MM.1S (cell line): Measurements from ENCODE around the gene CACNG6.

Experiments used
- DNase-seq: peaks from one replicate; pipeline ENCODE4 v3.0.0-alpha.2; 2015
- H2AFZ ChIP-seq: fragments of 300-600 bp; sonication (generic); 2 replicates; pipeline ENCODE4 v1.6.0; 2016; ENCODE audit warnings: antibody characterized with exemption, low read length
- H3F3A ChIP-seq: fragments of 300-600 bp; sonication (generic); 2 replicates; pipeline ENCODE4 v1.6.1; 2016; ENCODE audit warnings: mild to moderate bottlenecking, antibody characterized with exemption, low read length, moderate library complexity, mixed read lengths; ENCODE audit not compliant: insufficient read depth
- H3K27ac ChIP-seq: fragments of 300-600 bp; sonication (generic); 2 replicates; pipeline ENCODE4 v1.5.1; 2016; ENCODE audit warnings: mild to moderate bottlenecking, low read length
- H3K27me3 ChIP-seq: fragments of 300-600 bp; sonication (generic); replicated peaks from 2 replicates; pipeline ENCODE4 v1.6.0; 2016; ENCODE audit warnings: low read length; ENCODE audit not compliant: insufficient read depth
- H3K36me3 ChIP-seq: fragments of 300-600 bp; sonication (generic); replicated peaks from 2 replicates; pipeline ENCODE4 v1.6.1; 2016; ENCODE audit warnings: mild to moderate bottlenecking, low read length, mixed read lengths; ENCODE audit not compliant: insufficient read depth
- H3K4me1 ChIP-seq: fragments of 300-600 bp; sonication (generic); 2 replicates; pipeline ENCODE4 v1.6.1; 2016; ENCODE audit warnings: low read length, mixed read lengths
- H3K4me2 ChIP-seq: fragments of 300-600 bp; sonication (generic); 2 replicates; pipeline ENCODE4 v1.6.0; 2016; ENCODE audit warnings: low read depth, low read length
- H3K4me3 ChIP-seq: fragments of 300-600 bp; sonication (generic); 2 replicates; pipeline ENCODE4 v1.5.1; 2016; ENCODE audit warnings: low read length, mixed read lengths
- H3K79me2 ChIP-seq: fragments of 300-600 bp; sonication (generic); 2 replicates; pipeline ENCODE4 v1.6.1; 2016; ENCODE audit warnings: mixed run types, low read length, mixed read lengths
- H3K9ac ChIP-seq: fragments of 300-600 bp; sonication (generic); 2 replicates; pipeline ENCODE4 v1.6.1; 2016; ENCODE audit warnings: low read length, mixed read lengths
- H3K9me2 ChIP-seq: fragments of 300-600 bp; sonication (generic); replicated peaks from 2 replicates; pipeline ENCODE4 v1.6.1; 2016; ENCODE audit warnings: mild to moderate bottlenecking, low read length, mixed read lengths; ENCODE audit not compliant: insufficient read depth
- H3K9me3 ChIP-seq: fragments of 300-600 bp; sonication (generic); replicated peaks from 2 replicates; pipeline ENCODE4 v1.6.1; 2016; ENCODE audit warnings: mild to moderate bottlenecking, low read length, mixed read lengths; ENCODE audit not compliant: insufficient read depth
- H4K20me1 ChIP-seq: fragments of 300-600 bp; sonication (generic); 2 replicates; pipeline ENCODE4 v1.6.1; 2016; ENCODE audit warnings: mild to moderate bottlenecking, low read length, moderate library complexity, mixed read lengths; ENCODE audit not compliant: insufficient read depth
- EZH2 ChIP-seq: fragments of 300-600 bp; sonication (generic); optimal IDR thresholded peaks from 2 replicates; pipeline ENCODE3; 2017; ENCODE audit warnings: low read depth, mild to moderate bottlenecking, antibody characterized with exemption, low read length, mixed read lengths
- EZH2phosphoT487 ChIP-seq: fragments of 300-600 bp; sonication (generic); IDR thresholded peaks from 2 replicates; pipeline ENCODE4 v1.6.1; 2018; ENCODE audit warnings: antibody characterized with exemption, low read length
- TF ChIP-seq, protein P1 (sequence below): fragments of 300-600 bp; sonication (generic); IDR thresholded peaks from 2 replicates; pipeline ENCODE4 v1.5.1; 2016; ENCODE audit warnings: antibody characterized with exemption, low read length, mixed read lengths

Gene CACNG6

DNA sequence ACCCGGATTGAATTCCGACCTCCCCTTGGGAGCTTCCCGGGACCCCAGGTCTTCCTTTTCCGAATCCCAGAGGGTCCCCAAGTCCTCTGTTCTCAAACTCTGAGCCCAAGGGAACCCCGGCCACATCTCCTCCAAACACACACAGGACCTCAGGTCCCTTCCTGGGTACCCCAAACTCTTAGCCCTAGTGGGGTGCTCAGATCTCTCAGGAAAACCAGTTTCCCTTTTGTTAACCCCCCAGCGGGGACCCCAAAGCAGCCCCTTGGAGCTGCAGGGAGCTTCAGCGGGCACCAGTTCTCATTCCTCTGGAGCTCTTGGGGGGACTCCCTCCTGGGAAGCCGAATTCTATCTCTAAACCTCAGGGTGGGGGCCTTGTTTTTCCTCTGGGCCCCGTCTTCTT lies 774 bp downstream of the CACNG6 start:
- Histone ChIP-seq H4K20me1 (no peaks in the 10 kb centered on the region), H3K4me2 (no peak overlapping the region), H2AFZ (no peak overlapping the region), H3K9me2 (no peaks in the 10 kb centered on the region), H3K36me3 (no peaks in the 10 kb centered on the region), H3K9ac (no peak overlapping the region), H3K27me3 (peaks cover 18% of the 10 kb centered on the region), H3K4me1 (no peaks in the 10 kb centered on the region), H3K27ac (no peak overlapping the region), H3F3A (no peaks in the 10 kb centered on the region), H3K9me3 (no peaks in the 10 kb centered on the region), H3K4me3 (no peak overlapping the region), H3K79me2 (no peaks in the 10 kb centered on the region)
- TF ChIP-seq EZH2 (no peak), EZH2phosphoT487 (no peak)
- TF ChIP-seq, protein P1, sequence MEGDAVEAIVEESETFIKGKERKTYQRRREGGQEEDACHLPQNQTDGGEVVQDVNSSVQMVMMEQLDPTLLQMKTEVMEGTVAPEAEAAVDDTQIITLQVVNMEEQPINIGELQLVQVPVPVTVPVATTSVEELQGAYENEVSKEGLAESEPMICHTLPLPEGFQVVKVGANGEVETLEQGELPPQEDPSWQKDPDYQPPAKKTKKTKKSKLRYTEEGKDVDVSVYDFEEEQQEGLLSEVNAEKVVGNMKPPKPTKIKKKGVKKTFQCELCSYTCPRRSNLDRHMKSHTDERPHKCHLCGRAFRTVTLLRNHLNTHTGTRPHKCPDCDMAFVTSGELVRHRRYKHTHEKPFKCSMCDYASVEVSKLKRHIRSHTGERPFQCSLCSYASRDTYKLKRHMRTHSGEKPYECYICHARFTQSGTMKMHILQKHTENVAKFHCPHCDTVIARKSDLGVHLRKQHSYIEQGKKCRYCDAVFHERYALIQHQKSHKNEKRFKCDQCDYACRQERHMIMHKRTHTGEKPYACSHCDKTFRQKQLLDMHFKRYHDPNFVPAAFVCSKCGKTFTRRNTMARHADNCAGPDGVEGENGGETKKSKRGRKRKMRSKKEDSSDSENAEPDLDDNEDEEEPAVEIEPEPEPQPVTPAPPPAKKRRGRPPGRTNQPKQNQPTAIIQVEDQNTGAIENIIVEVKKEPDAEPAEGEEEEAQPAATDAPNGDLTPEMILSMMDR, result no peak
- no peak for DNase-seq

DNA sequence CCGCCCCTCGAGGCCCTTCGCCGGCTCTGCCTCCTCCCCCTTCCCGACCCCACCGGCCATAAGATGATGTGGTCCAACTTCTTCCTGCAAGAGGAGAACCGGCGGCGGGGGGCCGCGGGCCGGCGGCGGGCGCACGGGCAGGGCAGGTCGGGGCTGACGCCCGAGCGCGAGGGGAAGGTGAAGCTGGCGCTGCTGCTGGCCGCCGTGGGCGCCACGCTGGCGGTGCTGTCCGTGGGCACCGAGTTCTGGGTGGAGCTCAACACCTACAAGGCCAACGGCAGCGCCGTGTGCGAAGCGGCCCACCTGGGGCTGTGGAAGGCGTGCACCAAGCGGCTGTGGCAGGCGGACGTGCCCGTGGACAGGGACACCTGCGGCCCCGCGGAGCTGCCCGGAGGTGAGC lies 1.4 kb downstream of the CACNG6 start:
- H3K9me3 ChIP-seq, result no peaks in the 10 kb centered on the region
- no peak overlapping the region for H3K27ac ChIP-seq
- H3K9ac ChIP-seq, result no peak overlapping the region
- no peaks in the 10 kb centered on the region for H4K20me1 ChIP-seq
- H3K4me1 ChIP-seq, result no peaks in the 10 kb centered on the region
- DNase-seq, result no peak
- no peaks in the 10 kb centered on the region for H3K36me3 ChIP-seq
- no peak overlapping the region for H3K4me3 ChIP-seq
- H3K79me2 ChIP-seq, result no peaks in the 10 kb centered on the region
- no peaks in the 10 kb centered on the region for H3K9me2 ChIP-seq
- no peaks in the 10 kb centered on the region for H3F3A ChIP-seq
- peaks cover 19% of the 10 kb centered on the region for H3K27me3 ChIP-seq
- no peak overlapping the region for H2AFZ ChIP-seq
- no peak overlapping the region for H3K4me2 ChIP-seq
- TF ChIP-seq EZH2 (no peak), EZH2phosphoT487 (no peak)
- TF ChIP-seq, protein P1, result no peak

DNA sequence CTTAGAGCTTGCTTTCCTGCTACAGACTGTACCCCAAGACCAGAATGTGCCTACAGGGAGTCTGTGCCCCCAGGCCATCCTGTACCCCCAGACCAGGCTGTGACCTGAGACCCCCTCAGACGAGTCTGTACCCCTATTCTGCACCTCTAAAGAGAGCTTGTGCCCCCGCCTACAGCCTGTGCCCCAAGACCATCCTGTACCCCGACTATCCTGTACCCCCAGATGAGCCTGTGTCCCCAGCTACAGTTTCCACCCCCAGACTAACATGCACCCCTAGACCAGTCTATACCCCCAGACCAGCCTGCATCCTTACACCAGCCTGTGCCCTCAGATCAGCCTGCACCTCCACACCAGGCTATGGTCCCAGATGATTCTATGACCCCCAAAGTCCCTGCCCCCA lies 2.0 kb downstream of the CACNG6 start:
- no peak overlapping the region for H3K9ac ChIP-seq
- H2AFZ ChIP-seq, result no peak overlapping the region
- H3K9me3 ChIP-seq, result no peaks in the 10 kb centered on the region
- no peaks in the 10 kb centered on the region for H3K79me2 ChIP-seq
- no peaks in the 10 kb centered on the region for H3F3A ChIP-seq
- no peak overlapping the region for H3K27ac ChIP-seq
- H3K27me3 ChIP-seq, result peaks cover 23% of the 10 kb centered on the region
- H3K9me2 ChIP-seq, result no peaks in the 10 kb centered on the region
- no peaks in the 10 kb centered on the region for H4K20me1 ChIP-seq
- no peak overlapping the region for H3K4me2 ChIP-seq
- H3K36me3 ChIP-seq, result no peaks in the 10 kb centered on the region
- no peak for DNase-seq
- no peak overlapping the region for H3K4me3 ChIP-seq
- TF ChIP-seq, protein P1, result no peak
- no peak for TF ChIP-seq EZH2
- no peak for TF ChIP-seq EZH2phosphoT487
- no peaks in the 10 kb centered on the region for H3K4me1 ChIP-seq
